Hypothalamus (tissue), 51 donors: ENCODE measurements around the gene CKAP5.
"Not testable (repeated sequence)": the region's sequence is repeated elsewhere in the genome, so short reads cannot be mapped to it uniquely, and the experiment has no call there.

Experiments used
- DNase-seq, 51 donors: peaks; one replicate each; lab custom pipeline; 2025; lab: John Stamatoyannopoulos, UW

The CKAP5 gene

DNA sequence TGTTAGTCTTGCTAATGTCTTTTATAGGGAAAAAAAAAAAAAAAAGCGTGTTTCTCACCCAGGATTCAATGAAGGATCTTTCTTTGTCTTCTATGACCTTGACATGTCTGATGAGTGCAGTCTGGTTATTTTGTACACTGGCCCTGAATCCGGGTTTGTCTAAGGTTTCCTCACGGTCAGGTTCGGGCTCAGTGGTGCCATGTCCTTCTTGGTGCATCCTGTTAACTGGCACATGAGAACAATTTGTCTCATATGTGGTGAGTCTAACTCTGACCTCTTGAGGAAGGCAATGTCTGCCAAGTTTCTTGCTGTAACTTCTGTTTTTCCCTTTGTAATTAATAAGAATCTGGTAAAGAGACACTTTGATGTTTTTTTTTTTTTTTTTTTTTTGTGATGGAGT is 114.5 kb downstream of the CKAP5 start:
- DNase-seq, result no peak

DNA sequence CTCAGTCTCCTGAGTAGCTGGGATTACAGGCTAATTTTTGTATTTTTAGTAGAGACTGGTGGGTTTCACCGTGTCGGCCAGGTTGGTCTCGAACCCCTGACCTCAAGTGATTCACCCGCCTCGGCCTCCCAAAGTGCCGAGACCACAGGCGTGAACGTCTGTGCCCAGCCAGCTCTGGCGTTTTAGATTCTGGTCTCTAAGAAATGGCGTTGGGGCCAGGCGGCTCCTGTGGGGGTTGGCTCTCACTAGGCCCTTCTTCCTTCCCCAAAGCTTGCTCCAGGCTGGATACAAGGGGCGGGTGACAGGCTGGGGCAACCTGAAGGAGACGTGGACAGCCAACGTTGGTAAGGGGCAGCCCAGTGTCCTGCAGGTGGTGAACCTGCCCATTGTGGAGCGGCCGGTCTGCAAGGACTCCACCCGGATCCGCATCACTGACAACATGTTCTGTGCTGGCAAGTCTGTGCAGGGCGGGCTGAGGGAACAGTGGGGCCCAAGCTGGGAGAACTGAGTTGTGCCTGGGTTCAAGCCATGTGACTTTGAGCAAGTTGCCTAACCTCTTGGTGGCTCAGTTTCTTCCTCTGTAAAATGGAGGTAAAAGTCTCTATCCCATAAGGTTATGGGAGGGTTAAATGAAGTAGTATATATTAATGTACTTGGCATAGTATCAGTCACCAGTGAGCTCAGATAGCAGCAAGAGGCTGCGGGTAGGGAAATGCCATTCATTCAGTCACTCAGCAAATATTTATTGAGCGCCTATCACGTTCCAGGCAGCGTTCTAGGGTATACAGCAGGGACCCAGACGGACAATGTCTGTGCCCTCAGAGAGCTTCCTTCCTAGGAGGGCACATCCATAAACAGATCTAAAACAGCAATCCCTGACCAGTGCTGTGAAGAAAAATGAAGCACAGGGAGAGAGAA is 116.7 kb downstream of the CKAP5 start:
- DNase-seq, result no peak

DNA sequence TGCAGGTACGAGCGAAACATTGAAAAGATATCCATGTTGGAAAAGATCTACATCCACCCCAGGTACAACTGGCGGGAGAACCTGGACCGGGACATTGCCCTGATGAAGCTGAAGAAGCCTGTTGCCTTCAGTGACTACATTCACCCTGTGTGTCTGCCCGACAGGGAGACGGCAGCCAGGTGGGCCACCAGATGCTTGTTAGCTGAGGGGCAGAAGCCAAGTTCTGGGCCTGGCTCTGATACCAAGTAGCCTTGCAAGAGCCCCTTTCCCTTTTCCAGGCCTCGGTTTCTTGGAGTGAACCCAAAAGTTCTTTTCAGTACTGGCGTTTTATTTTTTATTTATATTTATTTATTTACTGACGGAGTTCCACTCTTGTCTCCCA is 117.4 kb downstream of the CKAP5 start:
- DNase-seq, result no peak

DNA sequence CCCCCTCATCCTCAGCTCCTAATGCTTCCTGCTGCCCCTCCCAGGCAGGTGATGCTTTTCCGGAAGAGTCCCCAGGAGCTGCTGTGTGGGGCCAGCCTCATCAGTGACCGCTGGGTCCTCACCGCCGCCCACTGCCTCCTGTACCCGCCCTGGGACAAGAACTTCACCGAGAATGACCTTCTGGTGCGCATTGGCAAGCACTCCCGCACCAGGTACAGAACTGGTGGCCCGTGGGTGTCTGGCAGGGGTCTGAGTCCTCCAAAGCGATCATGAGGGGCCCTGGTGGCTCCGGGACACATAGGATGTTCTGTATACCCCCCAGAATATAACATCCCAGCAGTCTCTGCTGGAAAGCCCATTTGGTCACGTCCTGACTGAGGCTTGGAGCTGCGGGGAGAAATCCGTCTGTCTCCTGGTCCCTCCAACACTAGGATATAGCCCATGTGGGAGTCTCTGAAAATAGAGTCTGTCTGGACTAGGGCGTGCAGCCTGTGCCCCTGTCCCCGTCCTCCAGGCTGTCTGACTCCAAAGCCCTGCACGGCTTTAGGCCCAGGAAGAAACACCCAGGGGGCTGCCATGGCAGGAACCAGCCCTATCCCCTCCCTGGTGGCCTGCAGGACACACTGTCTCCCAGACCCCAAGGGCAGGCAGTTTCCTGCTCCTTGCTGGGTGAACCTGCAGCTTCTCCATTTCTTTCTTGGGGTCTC is 118.0 kb downstream of the CKAP5 start:
- DNase-seq, result no peak

- DNase-seq, result no peak
These were observed 119.7 kb downstream of the CKAP5 start for GRCh38 chr11:46726206-46726862.

DNA sequence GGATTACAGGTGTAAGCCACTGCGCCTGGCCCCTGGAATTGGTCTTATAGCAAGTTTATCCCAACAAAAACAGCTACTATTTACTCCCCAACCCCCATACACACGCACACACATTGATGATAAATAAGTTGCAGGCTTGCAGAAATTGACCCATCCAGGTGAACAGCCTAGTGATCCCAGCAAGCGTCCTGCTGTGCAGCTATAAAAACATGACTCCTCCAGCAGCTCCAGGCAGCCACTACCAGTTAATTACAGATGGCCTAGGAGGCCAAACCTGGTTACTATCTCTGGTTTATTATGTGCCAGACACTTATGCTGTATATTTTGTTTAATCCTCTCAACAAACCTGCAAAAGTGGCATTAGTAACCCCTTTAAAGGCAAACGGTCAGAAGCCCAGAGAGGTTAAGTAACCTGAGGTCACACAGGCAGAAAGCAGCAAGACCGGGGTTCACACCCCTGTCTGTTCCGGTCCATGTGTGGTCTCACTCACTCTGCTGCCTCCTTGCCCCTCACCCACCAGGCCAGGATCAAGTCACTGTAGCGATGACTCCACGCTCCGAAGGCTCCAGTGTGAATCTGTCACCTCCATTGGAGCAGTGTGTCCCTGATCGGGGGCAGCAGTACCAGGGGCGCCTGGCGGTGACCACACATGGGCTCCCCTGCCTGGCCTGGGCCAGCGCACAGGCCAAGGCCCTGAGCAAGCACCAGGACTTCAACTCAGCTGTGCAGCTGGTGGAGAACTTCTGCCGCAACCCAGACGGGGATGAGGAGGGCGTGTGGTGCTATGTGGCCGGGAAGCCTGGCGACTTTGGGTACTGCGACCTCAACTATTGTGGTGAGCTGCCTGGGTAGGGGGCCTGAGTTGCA is 120.5 kb downstream of the CKAP5 start:
- DNase-seq, result no peak

GRCh38 chr11:46724088-46724487 is 122.0 kb downstream of the CKAP5 start:
- DNase-seq, result no peak

- DNase-seq, result no peak
These were observed 122.8 kb downstream of the CKAP5 start for GRCh38 chr11:46723359-46723680.

- DNase-seq, result no peak
These were observed 123.3 kb downstream of the CKAP5 start for GRCh38 chr11:46722566-46723358.

- DNase-seq, result no peak
These were observed 124.8 kb downstream of the CKAP5 start for GRCh38 chr11:46721286-46721685.

DNA sequence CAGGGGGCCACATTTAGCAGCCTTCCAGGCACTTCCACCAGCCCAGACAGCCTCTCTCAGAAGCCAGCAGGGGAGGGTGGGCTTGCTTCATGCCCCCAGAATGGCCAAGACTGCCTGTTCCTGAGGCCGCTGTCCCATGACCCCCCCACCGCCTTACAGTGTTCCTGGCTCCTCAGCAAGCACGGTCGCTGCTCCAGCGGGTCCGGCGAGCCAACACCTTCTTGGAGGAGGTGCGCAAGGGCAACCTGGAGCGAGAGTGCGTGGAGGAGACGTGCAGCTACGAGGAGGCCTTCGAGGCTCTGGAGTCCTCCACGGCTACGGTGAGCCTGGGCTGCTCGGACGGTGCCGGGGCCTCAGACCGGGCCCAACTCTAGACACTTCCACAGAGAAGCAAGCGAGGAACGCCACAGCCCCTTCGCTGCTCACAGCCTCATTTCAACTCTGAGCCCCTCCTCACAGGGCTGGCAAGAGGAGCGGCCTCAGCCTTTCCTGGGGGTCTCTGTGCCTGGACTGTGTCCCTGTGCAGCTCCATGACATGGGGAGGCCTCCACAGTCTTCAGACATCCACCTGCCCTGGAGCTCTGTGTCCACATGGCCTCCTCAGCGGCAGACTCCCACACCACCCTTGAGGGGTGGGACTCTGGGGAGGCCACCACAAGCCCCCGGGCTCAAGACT is 126.4 kb downstream of the CKAP5 start:
- DNase-seq, result no peak

- DNase-seq, result no peak
These were observed 127.0 kb downstream of the CKAP5 start, which contains the start of gene F2 for GRCh38 chr11:46719048-46719542. F2 (plus strand) TSS chr11:46719213; CDS start chr11:46719236, 23 bp downstream.

GRCh38 chr11:46718155-46719019 is 127.7 kb downstream of the CKAP5 start:
- DNase-seq, result no peak

- not testable (repeated sequence) for DNase-seq
These were observed 128.3 kb downstream of the CKAP5 start for GRCh38 chr11:46717825-46718154.

DNA sequence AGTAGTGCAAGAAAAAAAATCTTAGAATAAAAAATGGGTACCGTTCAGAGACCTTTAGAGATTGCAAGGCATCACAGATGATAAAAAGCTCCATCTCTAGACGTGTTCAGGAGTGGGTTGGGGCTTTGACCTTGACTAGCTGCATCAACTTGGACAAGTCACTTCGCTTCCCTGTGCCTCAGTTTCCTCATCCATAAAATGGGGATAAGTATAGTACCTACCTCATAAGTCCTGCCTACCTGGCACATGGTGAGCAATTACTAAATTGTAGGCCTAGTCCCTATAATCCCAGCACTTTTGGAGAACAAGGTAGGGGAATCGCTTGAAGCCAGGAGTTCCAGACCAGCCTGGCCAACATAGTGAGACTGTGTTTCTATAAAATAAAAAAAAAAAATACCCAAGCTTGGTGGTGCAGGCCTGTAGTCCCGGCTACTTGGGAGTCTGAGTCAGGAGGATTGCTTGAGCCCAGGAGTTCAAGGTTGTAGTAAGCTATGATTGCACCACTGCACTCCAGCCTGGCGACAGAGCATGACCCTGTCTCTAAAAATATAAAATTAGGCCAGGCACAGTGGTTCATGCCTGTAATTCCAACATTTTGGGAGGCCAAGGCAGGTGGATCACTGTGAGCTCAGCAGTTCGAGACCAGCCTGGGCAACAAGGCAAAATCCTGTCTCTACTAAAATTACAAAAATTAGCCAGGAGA is 133.1 kb downstream of the CKAP5 start:
- DNase-seq, result no peak

- no peak for DNase-seq
These were observed 134.8 kb downstream of the CKAP5 start for GRCh38 chr11:46711303-46711702.

GRCh38 chr11:46710821-46711269 is 135.2 kb downstream of the CKAP5 start:
- peak in 11 of 51 donors; percentile 3 to 64 (median 24) for DNase-seq
